T-helper 1 cell treated with Interleukin-12 subunit alpha and Interleukin-12 subunit beta and Interleukin-4 antibody, amounts not matched to agents 30 μg/mL and 1 μg/mL, for 36 hours (primary cell): Measurements from ENCODE around the gene HNRNPM.

Experiments used
- H3K27ac Mint-ChIP-seq: one replicate; pipeline ENCODE4 v1.8.0; 2021; ENCODE audit warnings: mild to moderate bottlenecking, mixed read lengths
- H3K27me3 Mint-ChIP-seq: one replicate; pipeline ENCODE4 v1.8.0; 2021; ENCODE audit warnings: low read depth, mixed read lengths
- H3K36me3 Mint-ChIP-seq: one replicate; pipeline ENCODE4 v1.8.0; 2021; ENCODE audit warnings: low read depth, mixed read lengths
- H3K4me1 Mint-ChIP-seq: one replicate; pipeline ENCODE4 v1.8.0; 2021; ENCODE audit warnings: low read depth, mixed read lengths
- H3K4me3 Mint-ChIP-seq: one replicate; pipeline ENCODE4 v1.8.0; 2021; ENCODE audit warnings: mild to moderate bottlenecking, moderate library complexity, mixed read lengths
- H3K9me3 Mint-ChIP-seq: one replicate; pipeline ENCODE4 v1.8.0; 2021; ENCODE audit warnings: mixed read lengths

The HNRNPM gene

GRCh38 chr19:8446061-8446709 lies 1.4 kb downstream of the HNRNPM start:
- Mint-ChIP-seq H3K4me3 (peak overlapping the region; percentile 89), H3K4me1 (peaks cover 37% of the 10 kb centered on the region), H3K27me3 (no peaks in the 10 kb centered on the region), H3K36me3 (peaks cover 22% of the 10 kb centered on the region), H3K9me3 (no peaks in the 10 kb centered on the region), H3K27ac (peak overlapping the region; percentile 87)

- Mint-ChIP-seq H3K4me3 (no peak overlapping the region), H3K36me3 (peaks cover 25% of the 10 kb centered on the region), H3K27me3 (no peaks in the 10 kb centered on the region), H3K4me1 (peaks cover 59% of the 10 kb centered on the region), H3K9me3 (no peaks in the 10 kb centered on the region), H3K27ac (no peak overlapping the region)
Measured at GRCh38 chr19:8449830-8450229, 5.1 kb downstream of the HNRNPM start.

GRCh38 chr19:8451377-8451776 lies 6.6 kb downstream of the HNRNPM start:
- H3K27ac Mint-ChIP-seq: no peak overlapping the region
- H3K36me3 Mint-ChIP-seq: peaks cover 30% of the 10 kb centered on the region
- no peaks in the 10 kb centered on the region for H3K27me3 Mint-ChIP-seq
- no peak overlapping the region for H3K4me3 Mint-ChIP-seq
- H3K4me1 Mint-ChIP-seq: peaks cover 63% of the 10 kb centered on the region
- no peaks in the 10 kb centered on the region for H3K9me3 Mint-ChIP-seq

- Mint-ChIP-seq H3K36me3 (peaks cover 35% of the 10 kb centered on the region), H3K4me1 (peaks cover 64% of the 10 kb centered on the region), H3K9me3 (no peaks in the 10 kb centered on the region), H3K4me3 (no peak overlapping the region), H3K27me3 (no peaks in the 10 kb centered on the region), H3K27ac (peak overlapping the region; percentile 29)
Measured at GRCh38 chr19:8451885-8452284, 7.1 kb downstream of the HNRNPM start.

- Mint-ChIP-seq H3K4me3 (no peak overlapping the region), H3K36me3 (peaks cover 32% of the 10 kb centered on the region), H3K27me3 (no peaks in the 10 kb centered on the region), H3K9me3 (no peaks in the 10 kb centered on the region), H3K27ac (peak overlapping the region; percentile 24), H3K4me1 (peaks cover 61% of the 10 kb centered on the region)
Measured at GRCh38 chr19:8452446-8453123, 7.8 kb downstream of the HNRNPM start.

- Mint-ChIP-seq H3K27ac (no peak overlapping the region), H3K9me3 (no peaks in the 10 kb centered on the region), H3K4me1 (peaks cover 65% of the 10 kb centered on the region), H3K4me3 (no peak overlapping the region), H3K27me3 (no peaks in the 10 kb centered on the region), H3K36me3 (peaks cover 31% of the 10 kb centered on the region)
Measured at GRCh38 chr19:8453616-8454015, 8.8 kb downstream of the HNRNPM start.

GRCh38 chr19:8454218-8454617 lies 9.4 kb downstream of the HNRNPM start:
- H3K36me3 Mint-ChIP-seq: peaks cover 27% of the 10 kb centered on the region
- peaks cover 60% of the 10 kb centered on the region for H3K4me1 Mint-ChIP-seq
- no peaks in the 10 kb centered on the region for H3K9me3 Mint-ChIP-seq
- no peak overlapping the region for H3K4me3 Mint-ChIP-seq
- H3K27ac Mint-ChIP-seq: no peak overlapping the region
- no peaks in the 10 kb centered on the region for H3K27me3 Mint-ChIP-seq

GRCh38 chr19:8455018-8455417 lies 10.2 kb downstream of the HNRNPM start:
- no peaks in the 10 kb centered on the region for H3K27me3 Mint-ChIP-seq
- H3K4me3 Mint-ChIP-seq: no peak overlapping the region
- peaks cover 61% of the 10 kb centered on the region for H3K4me1 Mint-ChIP-seq
- peaks cover 31% of the 10 kb centered on the region for H3K36me3 Mint-ChIP-seq
- H3K9me3 Mint-ChIP-seq: no peaks in the 10 kb centered on the region
- no peak overlapping the region for H3K27ac Mint-ChIP-seq

GRCh38 chr19:8456064-8456463 lies 11.3 kb downstream of the HNRNPM start:
- Mint-ChIP-seq H3K4me3 (peak overlapping the region; percentile 19), H3K36me3 (peaks cover 31% of the 10 kb centered on the region), H3K9me3 (no peaks in the 10 kb centered on the region), H3K27me3 (no peaks in the 10 kb centered on the region), H3K27ac (no peak overlapping the region), H3K4me1 (peaks cover 60% of the 10 kb centered on the region)

- Mint-ChIP-seq H3K4me1 (peaks cover 50% of the 10 kb centered on the region), H3K27me3 (no peaks in the 10 kb centered on the region), H3K4me3 (no peak overlapping the region), H3K27ac (no peak overlapping the region), H3K9me3 (no peaks in the 10 kb centered on the region), H3K36me3 (peaks cover 26% of the 10 kb centered on the region)
Measured at GRCh38 chr19:8457209-8457608, 12.4 kb downstream of the HNRNPM start.

- Mint-ChIP-seq H3K27ac (no peak overlapping the region), H3K36me3 (peaks cover 30% of the 10 kb centered on the region), H3K27me3 (no peaks in the 10 kb centered on the region), H3K4me3 (no peak overlapping the region), H3K9me3 (no peaks in the 10 kb centered on the region), H3K4me1 (peaks cover 48% of the 10 kb centered on the region)
Measured at GRCh38 chr19:8457827-8458226, 13.1 kb downstream of the HNRNPM start.

- Mint-ChIP-seq H3K27ac (peak overlapping the region; percentile 49), H3K4me1 (peaks cover 48% of the 10 kb centered on the region), H3K27me3 (no peaks in the 10 kb centered on the region), H3K9me3 (no peaks in the 10 kb centered on the region), H3K36me3 (peaks cover 33% of the 10 kb centered on the region), H3K4me3 (no peak overlapping the region)
Measured at GRCh38 chr19:8458380-8458779, 13.6 kb downstream of the HNRNPM start.

GRCh38 chr19:8459095-8459494 lies 14.3 kb downstream of the HNRNPM start:
- Mint-ChIP-seq H3K4me3 (no peak overlapping the region), H3K27me3 (no peaks in the 10 kb centered on the region), H3K27ac (no peak overlapping the region), H3K9me3 (no peaks in the 10 kb centered on the region), H3K36me3 (peaks cover 33% of the 10 kb centered on the region), H3K4me1 (peaks cover 43% of the 10 kb centered on the region)

- Mint-ChIP-seq H3K27me3 (no peaks in the 10 kb centered on the region), H3K36me3 (peaks cover 36% of the 10 kb centered on the region), H3K27ac (no peak overlapping the region), H3K4me1 (peaks cover 40% of the 10 kb centered on the region), H3K4me3 (no peak overlapping the region), H3K9me3 (no peaks in the 10 kb centered on the region)
Measured at GRCh38 chr19:8459520-8460270, 14.9 kb downstream of the HNRNPM start.
